ENCODE results near the gene ABCA13. TPM values are rescaled to one million over a fixed set of nuclear protein-coding genes. Genes with fewer than 3 reads are reported as not detected.

Gene ABCA13
- polyA plus RNA-seq, 4 donors, result 0.16 to 0.39 (median 0.22) TPM; not detected in 1

DNA sequence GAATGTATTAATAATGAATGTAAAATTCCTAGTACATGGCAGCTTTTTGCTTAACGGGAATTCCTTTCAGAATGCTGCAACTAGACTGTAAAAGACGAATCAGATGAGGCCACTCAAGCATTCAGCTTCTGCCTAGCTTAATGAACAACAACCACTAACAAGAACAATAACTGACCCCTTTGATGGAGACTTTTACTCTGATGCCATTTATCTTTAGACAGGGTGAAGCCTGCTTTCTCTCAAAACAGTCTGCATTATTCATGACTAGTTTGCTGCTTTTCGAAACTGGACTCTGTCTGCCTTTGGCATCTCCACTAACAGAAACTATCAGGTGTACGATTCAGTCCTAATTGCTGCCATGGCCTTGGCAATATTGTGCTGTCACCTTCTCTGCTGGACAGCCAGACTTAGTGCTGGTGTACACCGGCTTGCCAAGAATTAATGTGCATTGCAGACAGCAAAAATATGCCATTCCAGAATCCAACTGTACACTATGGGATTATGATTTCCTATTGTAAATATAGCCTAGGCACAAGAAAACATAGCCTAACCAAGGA, 457.6 kb downstream of the ABCA13 start:
- no peak for DNase-seq
- H3K36me3 ChIP-seq (ENCODE audit: control insufficient read depth in 3 of 3, insufficient read depth in 2 of 3, low read depth in 1 of 3, low read length in 3 of 3), result no peaks in the 10 kb centered on the region
- H3K27ac ChIP-seq (ENCODE audit: low read depth in 1 of 3, low read length in 2 of 3), result no peak overlapping the region
- no peaks in the 10 kb centered on the region for H3K9me3 ChIP-seq (ENCODE audit: control insufficient read depth in 2 of 2, insufficient read depth in 1 of 2, low read depth in 1 of 2, low read length in 1 of 2)
- FAIRE-seq, result no peak
- no peaks in the 10 kb centered on the region for H3K4me1 ChIP-seq (ENCODE audit: control insufficient read depth in 3 of 3, insufficient read depth in 2 of 3, low read depth in 1 of 3, low read length in 2 of 3)
- WGBS, 3 donors, result 82 to 88% (median 85%) methylated on average over 5 of the region's 5 CpGs
- no peaks in the 10 kb centered on the region for H3K27me3 ChIP-seq (ENCODE audit: control insufficient read depth in 3 of 3, insufficient read depth in 3 of 3, low read length in 3 of 3)
- no peak overlapping the region for H3K4me3 ChIP-seq (ENCODE audit: low read depth in 1 of 3, low read length in 3 of 3)

DNA sequence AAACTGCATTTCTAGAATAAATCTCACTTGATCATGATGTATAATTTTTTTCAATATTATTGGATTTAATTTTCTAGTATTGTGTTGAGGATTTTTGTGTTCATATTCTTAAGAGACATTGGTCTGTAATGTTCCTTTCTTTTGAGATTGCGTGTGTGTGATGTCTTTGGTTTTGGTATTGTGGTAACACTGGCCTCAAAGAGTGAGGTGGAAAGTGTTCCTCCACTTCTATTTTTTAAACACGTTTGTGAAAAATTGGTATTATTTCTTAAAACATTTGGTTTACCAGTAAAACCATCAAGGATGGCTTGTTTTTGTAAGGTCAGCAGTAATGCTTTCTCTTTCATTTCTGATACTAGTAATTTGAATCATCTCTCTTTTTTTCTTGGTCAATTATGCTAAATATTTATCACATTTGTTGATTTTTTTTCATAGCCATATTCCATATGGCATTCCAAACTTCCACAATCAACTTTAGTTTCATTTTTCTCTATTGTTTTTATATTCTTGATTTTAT, 462.9 kb downstream of the ABCA13 start:
- Histone ChIP-seq H3K4me3 (ENCODE audit: low read depth in 1 of 3, low read length in 3 of 3) (no peak overlapping the region), H3K36me3 (ENCODE audit: control insufficient read depth in 3 of 3, insufficient read depth in 2 of 3, low read depth in 1 of 3, low read length in 3 of 3) (no peaks in the 10 kb centered on the region), H3K4me1 (ENCODE audit: control insufficient read depth in 3 of 3, insufficient read depth in 2 of 3, low read depth in 1 of 3, low read length in 2 of 3) (no peaks in the 10 kb centered on the region), H3K27me3 (ENCODE audit: control insufficient read depth in 3 of 3, insufficient read depth in 3 of 3, low read length in 3 of 3) (no peaks in the 10 kb centered on the region), H3K9me3 (ENCODE audit: control insufficient read depth in 2 of 2, insufficient read depth in 1 of 2, low read depth in 1 of 2, low read length in 1 of 2) (no peaks in the 10 kb centered on the region), H3K27ac (ENCODE audit: low read depth in 1 of 3, low read length in 2 of 3) (no peak overlapping the region)
- no peak for FAIRE-seq
- WGBS, 3 donors, result 62 to 82% (median 71%) methylated on average over 2 of the region's 2 CpGs
- no peak for DNase-seq

DNA sequence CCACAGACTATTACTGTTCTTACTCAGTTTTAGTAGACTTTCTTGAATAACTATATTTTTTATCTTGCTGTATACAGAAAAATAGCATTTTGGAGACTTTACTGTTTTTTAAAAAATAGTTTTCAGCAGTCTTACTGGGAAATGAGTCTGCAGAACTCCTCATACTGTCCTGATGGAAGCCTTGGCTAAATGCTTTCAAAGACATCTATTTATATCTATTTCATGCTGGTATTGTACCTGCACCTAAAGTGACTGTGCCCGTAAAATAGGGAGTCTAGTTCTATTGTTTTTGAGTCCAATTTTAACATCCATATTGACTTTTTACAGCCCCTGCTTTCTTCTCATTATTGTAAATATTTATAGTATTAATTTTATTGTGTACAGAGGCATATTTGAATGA, 464.5 kb downstream of the ABCA13 start:
- Histone ChIP-seq H3K4me3 (ENCODE audit: low read depth in 1 of 3, low read length in 3 of 3) (no peak overlapping the region), H3K36me3 (ENCODE audit: control insufficient read depth in 3 of 3, insufficient read depth in 2 of 3, low read depth in 1 of 3, low read length in 3 of 3) (no peaks in the 10 kb centered on the region), H3K27me3 (ENCODE audit: control insufficient read depth in 3 of 3, insufficient read depth in 3 of 3, low read length in 3 of 3) (no peaks in the 10 kb centered on the region), H3K4me1 (ENCODE audit: control insufficient read depth in 3 of 3, insufficient read depth in 2 of 3, low read depth in 1 of 3, low read length in 2 of 3) (no peaks in the 10 kb centered on the region), H3K27ac (ENCODE audit: low read depth in 1 of 3, low read length in 2 of 3) (no peak overlapping the region), H3K9me3 (ENCODE audit: control insufficient read depth in 2 of 2, insufficient read depth in 1 of 2, low read depth in 1 of 2, low read length in 1 of 2) (no peaks in the 10 kb centered on the region)
- DNase-seq (no peak), FAIRE-seq (no peak)
- WGBS, 3 donors, result 88 to 92% (median 90%) methylated on average over 1 of the region's 1 CpG

DNA sequence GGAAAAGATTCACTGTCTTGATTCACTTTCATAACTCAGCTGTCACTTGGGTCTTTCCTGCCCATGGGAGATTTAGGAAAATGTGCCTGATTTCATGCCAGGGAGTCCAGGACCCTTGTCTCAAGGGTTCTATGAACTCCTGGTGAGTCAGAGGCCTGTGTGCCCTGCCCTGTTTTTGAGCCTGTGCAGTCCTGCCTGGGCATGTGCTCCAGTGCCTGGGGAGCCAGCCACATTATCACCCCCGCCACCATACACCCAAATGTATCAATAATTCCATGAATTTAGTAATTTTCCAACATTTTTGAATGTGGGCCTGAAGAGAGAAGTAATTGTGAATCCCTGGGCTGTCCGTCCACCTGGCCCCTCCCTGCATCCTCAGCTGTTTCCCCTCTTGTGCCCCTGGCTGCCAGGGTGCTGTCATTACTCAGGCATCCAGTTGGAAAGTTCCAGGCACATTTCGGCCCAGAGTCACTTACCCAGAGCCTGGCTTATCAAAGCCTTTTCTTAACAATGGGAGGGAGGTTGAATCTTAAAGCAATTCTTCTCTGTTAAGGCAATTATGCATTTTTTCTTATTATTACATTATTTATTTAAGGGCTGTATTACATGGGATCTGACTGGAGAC, 465.2 kb downstream of the ABCA13 start:
- Histone ChIP-seq H3K36me3 (ENCODE audit: control insufficient read depth in 3 of 3, insufficient read depth in 2 of 3, low read depth in 1 of 3, low read length in 3 of 3) (no peaks in the 10 kb centered on the region), H3K9me3 (ENCODE audit: control insufficient read depth in 2 of 2, insufficient read depth in 1 of 2, low read depth in 1 of 2, low read length in 1 of 2) (no peaks in the 10 kb centered on the region), H3K27me3 (ENCODE audit: control insufficient read depth in 3 of 3, insufficient read depth in 3 of 3, low read length in 3 of 3) (no peaks in the 10 kb centered on the region), H3K27ac (ENCODE audit: low read depth in 1 of 3, low read length in 2 of 3) (no peak overlapping the region), H3K4me3 (ENCODE audit: low read depth in 1 of 3, low read length in 3 of 3) (no peak overlapping the region), H3K4me1 (ENCODE audit: control insufficient read depth in 3 of 3, insufficient read depth in 2 of 3, low read depth in 1 of 3, low read length in 2 of 3) (no peaks in the 10 kb centered on the region)
- no peak for DNase-seq
- FAIRE-seq, result no peak
- 55 to 72% (median 72%) methylated on average over 3 of the region's 3 CpGs for WGBS, 3 donors

DNA sequence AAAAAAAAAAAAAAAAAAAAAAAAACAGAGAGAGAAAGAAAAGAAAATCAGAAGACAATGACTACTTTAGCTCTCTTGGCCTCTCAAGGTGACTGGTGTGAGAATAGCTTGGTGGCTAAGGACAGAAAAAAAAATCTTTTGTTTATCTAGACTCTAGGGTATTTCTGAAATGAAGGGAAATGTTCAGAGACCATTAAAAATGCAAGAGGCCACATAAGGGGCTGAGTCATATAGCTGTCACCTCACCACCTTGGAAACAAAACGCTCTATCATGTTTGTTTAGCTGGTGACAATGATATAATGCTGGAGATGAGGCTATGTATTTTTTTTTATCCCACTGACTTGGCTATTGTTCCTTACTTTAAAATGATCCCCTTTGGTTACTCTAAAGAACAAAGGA, 466.1 kb downstream of the ABCA13 start:
- H3K4me1 ChIP-seq (ENCODE audit: control insufficient read depth in 3 of 3, insufficient read depth in 2 of 3, low read depth in 1 of 3, low read length in 2 of 3), result no peaks in the 10 kb centered on the region
- no peak for FAIRE-seq
- H3K36me3 ChIP-seq (ENCODE audit: control insufficient read depth in 3 of 3, insufficient read depth in 2 of 3, low read depth in 1 of 3, low read length in 3 of 3), result no peaks in the 10 kb centered on the region
- no peak overlapping the region for H3K4me3 ChIP-seq (ENCODE audit: low read depth in 1 of 3, low read length in 3 of 3)
- WGBS, 3 donors, result 26 to 63% (median 43%) methylated on average over 1 of the region's 1 CpG
- no peak for DNase-seq
- no peak overlapping the region for H3K27ac ChIP-seq (ENCODE audit: low read depth in 1 of 3, low read length in 2 of 3)
- no peaks in the 10 kb centered on the region for H3K9me3 ChIP-seq (ENCODE audit: control insufficient read depth in 2 of 2, insufficient read depth in 1 of 2, low read depth in 1 of 2, low read length in 1 of 2)
- H3K27me3 ChIP-seq (ENCODE audit: control insufficient read depth in 3 of 3, insufficient read depth in 3 of 3, low read length in 3 of 3), result no peaks in the 10 kb centered on the region

DNA sequence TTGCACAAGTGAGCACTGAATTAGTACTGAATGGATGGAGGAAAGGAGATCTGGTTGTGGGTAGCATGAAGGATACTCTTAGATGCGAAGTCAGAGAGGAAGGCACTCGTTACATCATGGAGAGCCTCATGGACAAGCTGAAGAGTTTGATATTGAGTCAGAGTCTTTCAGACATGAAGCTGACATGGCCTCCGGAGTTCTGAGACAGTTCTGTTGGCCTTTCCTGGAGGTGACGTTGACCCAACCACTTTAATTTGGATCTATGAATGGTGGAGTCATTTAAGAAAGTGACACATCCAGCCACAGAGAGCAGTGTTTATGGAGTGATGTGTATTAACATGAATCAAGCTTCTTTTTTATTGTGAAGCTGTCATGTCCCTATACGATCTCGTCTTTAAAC, 466.8 kb downstream of the ABCA13 start:
- Histone ChIP-seq H3K36me3 (ENCODE audit: control insufficient read depth in 3 of 3, insufficient read depth in 2 of 3, low read depth in 1 of 3, low read length in 3 of 3) (no peaks in the 10 kb centered on the region), H3K27me3 (ENCODE audit: control insufficient read depth in 3 of 3, insufficient read depth in 3 of 3, low read length in 3 of 3) (no peaks in the 10 kb centered on the region), H3K4me3 (ENCODE audit: low read depth in 1 of 3, low read length in 3 of 3) (no peak overlapping the region), H3K4me1 (ENCODE audit: control insufficient read depth in 3 of 3, insufficient read depth in 2 of 3, low read depth in 1 of 3, low read length in 2 of 3) (no peaks in the 10 kb centered on the region), H3K27ac (ENCODE audit: low read depth in 1 of 3, low read length in 2 of 3) (no peak overlapping the region), H3K9me3 (ENCODE audit: control insufficient read depth in 2 of 2, insufficient read depth in 1 of 2, low read depth in 1 of 2, low read length in 1 of 2) (no peaks in the 10 kb centered on the region)
- WGBS, 3 donors, result 84 to 91% (median 86%) methylated on average over 6 of the region's 6 CpGs
- DNase-seq (no peak), FAIRE-seq (no peak)

DNA sequence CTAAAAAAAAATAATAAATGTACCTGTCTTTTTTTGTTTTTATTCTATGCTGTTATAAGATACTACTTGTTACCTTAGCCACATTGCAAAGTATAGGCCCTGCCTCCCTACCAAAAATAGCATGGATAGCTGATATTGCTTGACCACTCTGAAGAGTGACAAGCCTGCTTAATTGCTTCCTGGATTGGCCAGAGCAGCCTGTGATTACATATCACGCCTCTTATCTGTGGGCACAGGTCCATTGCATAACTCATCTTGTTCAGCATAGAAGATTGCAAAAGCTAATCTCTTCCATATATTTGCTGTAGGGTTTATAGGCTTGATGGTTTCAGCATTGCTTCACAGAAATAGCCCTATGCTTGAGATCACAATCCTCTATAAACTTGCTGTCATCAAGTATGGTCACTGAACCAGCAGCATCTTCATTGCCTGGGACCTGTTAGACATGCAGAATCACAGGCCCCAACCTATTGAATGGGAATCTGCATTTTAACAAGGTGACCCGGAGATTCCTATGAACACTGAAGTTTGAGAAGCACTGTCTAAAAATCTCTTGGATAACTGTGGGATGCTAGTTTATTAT, 472.3 kb downstream of the ABCA13 start:
- Histone ChIP-seq H3K36me3 (ENCODE audit: control insufficient read depth in 3 of 3, insufficient read depth in 2 of 3, low read depth in 1 of 3, low read length in 3 of 3) (no peaks in the 10 kb centered on the region), H3K4me1 (ENCODE audit: control insufficient read depth in 3 of 3, insufficient read depth in 2 of 3, low read depth in 1 of 3, low read length in 2 of 3) (no peaks in the 10 kb centered on the region), H3K4me3 (ENCODE audit: low read depth in 1 of 3, low read length in 3 of 3) (no peak overlapping the region), H3K27ac (ENCODE audit: low read depth in 1 of 3, low read length in 2 of 3) (no peak overlapping the region), H3K9me3 (ENCODE audit: control insufficient read depth in 2 of 2, insufficient read depth in 1 of 2, low read depth in 1 of 2, low read length in 1 of 2) (no peaks in the 10 kb centered on the region), H3K27me3 (ENCODE audit: control insufficient read depth in 3 of 3, insufficient read depth in 3 of 3, low read length in 3 of 3) (no peaks in the 10 kb centered on the region)
- 54 to 68% (median 66%) methylated on average over 2 of the region's 2 CpGs for WGBS, 3 donors
- FAIRE-seq, result no peak
- DNase-seq, result peak; percentile 1 to 52

DNA sequence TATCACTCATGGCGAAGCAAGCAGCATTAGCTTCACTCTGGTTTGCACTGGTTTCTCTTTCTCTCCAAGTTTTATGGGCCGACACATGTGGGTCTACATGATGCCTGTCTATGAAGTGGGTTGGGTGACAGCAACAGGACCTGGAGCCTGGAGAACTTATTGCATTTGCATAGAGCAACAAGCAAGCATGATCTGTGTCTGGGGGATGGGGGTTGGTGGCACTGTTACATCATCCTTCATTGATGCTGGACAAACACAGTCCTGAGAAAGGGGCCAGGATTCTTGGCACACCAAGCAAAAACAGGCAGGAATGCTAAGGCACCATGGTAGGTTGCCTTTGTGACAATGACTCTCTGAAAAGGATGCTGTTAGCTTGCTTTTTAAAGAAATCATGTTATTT, 486.9 kb downstream of the ABCA13 start:
- Histone ChIP-seq H3K4me1 (ENCODE audit: control insufficient read depth in 3 of 3, insufficient read depth in 2 of 3, low read depth in 1 of 3, low read length in 2 of 3) (no peaks in the 10 kb centered on the region), H3K4me3 (ENCODE audit: low read depth in 1 of 3, low read length in 3 of 3) (no peak overlapping the region), H3K27me3 (ENCODE audit: control insufficient read depth in 3 of 3, insufficient read depth in 3 of 3, low read length in 3 of 3) (no peaks in the 10 kb centered on the region), H3K9me3 (ENCODE audit: control insufficient read depth in 2 of 2, insufficient read depth in 1 of 2, low read depth in 1 of 2, low read length in 1 of 2) (no peaks in the 10 kb centered on the region), H3K36me3 (ENCODE audit: control insufficient read depth in 3 of 3, insufficient read depth in 2 of 3, low read depth in 1 of 3, low read length in 3 of 3) (no peaks in the 10 kb centered on the region), H3K27ac (ENCODE audit: low read depth in 1 of 3, low read length in 2 of 3) (no peak overlapping the region)
- FAIRE-seq (no peak), DNase-seq (no peak)
- WGBS, 3 donors, result 84 to 98% (median 85%) methylated on average over 2 of the region's 2 CpGs

All from small intestine (tissue), 7 donors.